Measurements from ENCODE around the gene MIEF1. TPM values are rescaled to one million over a fixed set of nuclear protein-coding genes. Genes with fewer than 3 reads are reported as not detected.

The MIEF1 gene
- total RNA-seq, 1 donor from 2014 or later, result 35.5 TPM

DNA sequence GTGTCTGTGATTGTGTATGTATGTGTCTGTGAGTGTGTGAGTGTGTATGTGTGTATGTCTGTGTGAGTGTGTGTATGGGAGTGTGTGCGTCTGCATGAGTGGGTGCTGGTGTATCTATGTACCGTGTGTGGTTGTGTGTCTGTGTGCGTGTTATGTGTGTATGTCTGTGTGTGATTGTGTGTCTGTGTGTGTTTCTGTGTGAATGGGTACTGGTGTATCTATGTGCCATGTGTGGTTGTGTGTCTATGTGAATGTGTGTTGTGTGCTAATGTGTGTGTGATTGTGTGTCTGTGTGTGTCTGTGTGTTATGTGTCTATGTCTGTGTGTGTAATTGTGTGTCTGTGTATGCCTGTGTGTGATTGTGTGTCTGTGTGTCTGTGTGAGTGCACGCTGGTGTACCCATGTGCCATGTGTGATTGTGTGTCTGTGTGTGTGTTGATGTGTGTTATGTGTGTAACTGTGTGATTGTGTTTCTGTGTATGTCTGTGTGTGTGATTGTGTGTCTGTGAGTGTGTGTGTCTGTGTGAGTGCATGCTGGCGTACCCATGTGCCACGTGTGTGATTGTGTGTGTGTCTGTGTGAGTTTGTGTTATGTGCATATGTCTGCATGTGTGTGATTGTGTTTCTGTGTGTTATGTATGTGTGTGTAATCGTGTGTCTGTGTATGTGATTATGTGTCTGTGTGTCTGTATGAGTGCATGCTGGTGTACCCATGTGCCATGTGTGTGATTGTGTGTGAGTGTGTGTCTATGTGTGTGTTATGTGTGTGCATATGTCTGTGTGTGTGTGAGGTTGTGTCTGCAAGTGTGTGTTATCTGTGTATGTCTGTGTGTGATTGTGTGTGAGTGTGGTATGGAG, 61.7 kb downstream of the MIEF1 start:
- Mint-ChIP-seq H3K27me3 (peaks cover 35% of the 10 kb centered on the region), H3K27ac (no peak overlapping the region), H3K9me3 (no peaks in the 10 kb centered on the region), H3K36me3 (no peaks in the 10 kb centered on the region), H3K4me1 (ENCODE audit: unreplicated experiment) (no peaks in the 10 kb centered on the region), H3K4me3 (no peak overlapping the region)
- TF ChIP-seq, protein P1, sequence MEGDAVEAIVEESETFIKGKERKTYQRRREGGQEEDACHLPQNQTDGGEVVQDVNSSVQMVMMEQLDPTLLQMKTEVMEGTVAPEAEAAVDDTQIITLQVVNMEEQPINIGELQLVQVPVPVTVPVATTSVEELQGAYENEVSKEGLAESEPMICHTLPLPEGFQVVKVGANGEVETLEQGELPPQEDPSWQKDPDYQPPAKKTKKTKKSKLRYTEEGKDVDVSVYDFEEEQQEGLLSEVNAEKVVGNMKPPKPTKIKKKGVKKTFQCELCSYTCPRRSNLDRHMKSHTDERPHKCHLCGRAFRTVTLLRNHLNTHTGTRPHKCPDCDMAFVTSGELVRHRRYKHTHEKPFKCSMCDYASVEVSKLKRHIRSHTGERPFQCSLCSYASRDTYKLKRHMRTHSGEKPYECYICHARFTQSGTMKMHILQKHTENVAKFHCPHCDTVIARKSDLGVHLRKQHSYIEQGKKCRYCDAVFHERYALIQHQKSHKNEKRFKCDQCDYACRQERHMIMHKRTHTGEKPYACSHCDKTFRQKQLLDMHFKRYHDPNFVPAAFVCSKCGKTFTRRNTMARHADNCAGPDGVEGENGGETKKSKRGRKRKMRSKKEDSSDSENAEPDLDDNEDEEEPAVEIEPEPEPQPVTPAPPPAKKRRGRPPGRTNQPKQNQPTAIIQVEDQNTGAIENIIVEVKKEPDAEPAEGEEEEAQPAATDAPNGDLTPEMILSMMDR (conservative IDR thresholded peaks at IDR 0.05), result no peak
- DNase-seq (ENCODE audit: extremely low spot score, unreplicated experiment), result no peak

DNA sequence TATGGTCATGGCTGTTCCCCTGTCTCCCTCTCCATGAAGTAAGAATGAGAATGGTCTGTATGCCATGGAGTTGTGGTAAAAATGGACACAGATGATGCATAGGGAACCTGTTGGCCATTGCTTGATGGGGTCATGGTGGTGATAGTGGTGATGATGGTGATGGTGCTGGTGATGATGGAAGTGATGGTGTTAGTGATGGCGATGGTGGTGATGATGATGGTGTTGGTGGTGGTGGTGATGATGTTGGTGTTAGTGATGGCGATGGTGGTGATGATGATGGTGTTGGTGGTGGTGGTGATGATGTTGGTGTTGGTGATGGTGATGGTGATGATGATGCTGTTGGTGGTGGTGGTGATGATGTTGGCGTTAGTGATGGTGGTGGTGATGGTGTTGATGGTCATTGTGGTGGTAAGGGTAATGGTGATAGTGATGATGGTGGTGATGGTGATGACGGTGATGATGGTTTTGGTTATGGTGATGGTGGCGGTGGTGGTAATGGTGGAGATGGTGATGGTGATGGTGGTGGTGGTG, 63.4 kb downstream of the MIEF1 start:
- Mint-ChIP-seq H3K9me3 (no peaks in the 10 kb centered on the region), H3K27ac (no peak overlapping the region)
- DNase-seq (ENCODE audit: extremely low spot score, unreplicated experiment), result no peak

DNA sequence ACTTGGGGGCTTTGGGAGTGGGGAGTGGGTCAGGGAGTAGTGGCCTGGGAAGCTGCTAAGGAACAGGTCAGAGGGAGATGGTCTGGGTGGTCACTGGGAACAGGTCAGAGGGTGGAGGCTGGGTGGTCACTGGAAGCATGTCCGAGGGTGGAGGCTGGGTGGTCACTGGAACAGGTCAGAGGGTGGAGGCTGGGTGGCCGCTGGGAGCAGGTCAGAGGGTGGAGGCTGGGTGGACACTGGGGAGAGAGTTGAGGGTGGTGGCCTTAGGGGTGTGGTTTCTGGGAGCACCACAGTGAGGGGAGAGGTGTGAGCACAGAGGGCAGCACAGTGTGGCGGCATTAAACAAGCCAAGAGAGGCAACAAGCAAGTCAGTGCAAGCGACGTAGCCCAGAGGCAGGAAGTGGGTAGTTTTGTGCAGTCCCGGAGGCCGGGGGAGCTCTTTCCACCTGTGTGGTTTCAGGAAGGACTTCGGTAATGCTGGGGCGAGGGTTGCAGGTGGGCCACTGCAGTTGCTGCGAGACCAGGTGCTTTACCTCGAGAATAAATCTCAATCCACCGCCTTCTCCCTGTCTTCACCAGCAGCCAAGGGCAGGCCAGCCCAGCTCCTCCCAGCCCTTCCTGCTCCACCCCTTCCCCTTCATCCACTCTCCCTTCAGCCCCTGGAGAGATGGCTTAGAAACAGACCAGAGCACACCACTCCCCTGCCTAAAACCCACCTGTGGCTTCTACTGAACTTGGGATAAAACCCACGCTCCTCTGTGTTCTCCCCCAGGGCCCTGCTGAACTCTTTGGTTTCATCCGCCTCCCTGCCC, 65.3 kb downstream of the MIEF1 start:
- peaks cover 10% of the 10 kb centered on the region for H3K27me3 Mint-ChIP-seq
- TF ChIP-seq, protein P1 (conservative IDR thresholded peaks at IDR 0.05), result no peak
- no peak overlapping the region for H3K4me3 Mint-ChIP-seq
- no peak for DNase-seq (ENCODE audit: extremely low spot score, unreplicated experiment)
- no peak overlapping the region for H3K27ac Mint-ChIP-seq
- no peaks in the 10 kb centered on the region for H3K36me3 Mint-ChIP-seq
- no peaks in the 10 kb centered on the region for H3K9me3 Mint-ChIP-seq
- H3K4me1 Mint-ChIP-seq (ENCODE audit: unreplicated experiment), result no peaks in the 10 kb centered on the region

More for the DNA sequence above, 63.4 kb downstream of the MIEF1 start:
- H3K27me3 Mint-ChIP-seq, result peaks cover 18% of the 10 kb centered on the region
- TF ChIP-seq, protein P1 (conservative IDR thresholded peaks at IDR 0.05), result no peak
- H3K4me1 Mint-ChIP-seq (ENCODE audit: unreplicated experiment), result no peaks in the 10 kb centered on the region
- H3K36me3 Mint-ChIP-seq, result no peaks in the 10 kb centered on the region
- H3K4me3 Mint-ChIP-seq, result no peak overlapping the region

Other genes starting within 250 kb of the MIEF1 start
- 2,337 and 2,431 TPM in 2 replicates for gene RPL3, start 182.7 kb upstream of the MIEF1 start, total RNA-seq (ENCODE audit: low replicate concordance)
- 41.4 and 47.9 TPM in 2 replicates for gene SYNGR1, start 152.3 kb upstream of the MIEF1 start, total RNA-seq (ENCODE audit: low replicate concordance)
- 26.0 and 31.0 TPM in 2 replicates for gene TAB1, start 102.5 kb upstream of the MIEF1 start, total RNA-seq (ENCODE audit: low replicate concordance)
- 47.0 and 115 TPM in 2 replicates for gene MGAT3, start 45.3 kb upstream of the MIEF1 start, total RNA-seq (ENCODE audit: low replicate concordance)
- gene ATF4, start 18.3 kb downstream of the MIEF1 start, total RNA-seq (ENCODE audit: low replicate concordance), result 315 and 398 TPM in 2 replicates
- gene RPS19BP1, start 30.5 kb downstream of the MIEF1 start, total RNA-seq (ENCODE audit: low replicate concordance), result 52.3 and 59.1 TPM in 2 replicates
- gene CACNA1I, start 68.5 kb downstream of the MIEF1 start, total RNA-seq (ENCODE audit: low replicate concordance), result 0.60 and 1.1 TPM in 2 replicates

All from type B pancreatic cell (in vitro differentiated cells).